ENCODE results near the gene NUDT7. TPM values are rescaled to one million over a fixed set of nuclear protein-coding genes. Genes with fewer than 3 reads are reported as not detected.

Gene NUDT7
- total RNA-seq, 1 donor, result 6.0 TPM

DNA sequence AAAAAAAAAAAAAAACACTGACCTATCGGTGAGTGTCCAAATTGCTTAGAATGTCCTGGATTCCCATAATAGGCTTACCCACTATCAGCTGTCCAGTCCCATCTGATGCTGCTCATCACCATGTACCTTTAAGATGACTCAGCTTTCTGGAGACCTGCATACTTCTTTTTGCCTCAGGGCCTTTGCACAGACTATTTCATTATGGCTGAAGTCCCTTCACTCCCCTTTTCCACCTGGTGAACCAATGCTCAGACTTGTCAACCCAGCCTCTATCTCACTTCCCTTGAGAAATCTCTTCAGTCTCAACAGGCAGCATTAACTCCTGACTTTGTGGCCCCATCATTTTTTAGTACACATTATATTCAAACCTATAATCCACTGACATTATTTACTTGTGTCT, 29.7 kb upstream of the NUDT7 start:
- DNase-seq (ENCODE audit: low read depth), result no peak
- no peak overlapping the region for H3K4me3 ChIP-seq (ENCODE audit: low read depth, low read length)
- TF ChIP-seq, protein P1, sequence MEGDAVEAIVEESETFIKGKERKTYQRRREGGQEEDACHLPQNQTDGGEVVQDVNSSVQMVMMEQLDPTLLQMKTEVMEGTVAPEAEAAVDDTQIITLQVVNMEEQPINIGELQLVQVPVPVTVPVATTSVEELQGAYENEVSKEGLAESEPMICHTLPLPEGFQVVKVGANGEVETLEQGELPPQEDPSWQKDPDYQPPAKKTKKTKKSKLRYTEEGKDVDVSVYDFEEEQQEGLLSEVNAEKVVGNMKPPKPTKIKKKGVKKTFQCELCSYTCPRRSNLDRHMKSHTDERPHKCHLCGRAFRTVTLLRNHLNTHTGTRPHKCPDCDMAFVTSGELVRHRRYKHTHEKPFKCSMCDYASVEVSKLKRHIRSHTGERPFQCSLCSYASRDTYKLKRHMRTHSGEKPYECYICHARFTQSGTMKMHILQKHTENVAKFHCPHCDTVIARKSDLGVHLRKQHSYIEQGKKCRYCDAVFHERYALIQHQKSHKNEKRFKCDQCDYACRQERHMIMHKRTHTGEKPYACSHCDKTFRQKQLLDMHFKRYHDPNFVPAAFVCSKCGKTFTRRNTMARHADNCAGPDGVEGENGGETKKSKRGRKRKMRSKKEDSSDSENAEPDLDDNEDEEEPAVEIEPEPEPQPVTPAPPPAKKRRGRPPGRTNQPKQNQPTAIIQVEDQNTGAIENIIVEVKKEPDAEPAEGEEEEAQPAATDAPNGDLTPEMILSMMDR (IDR thresholded peaks at IDR 0.05; ENCODE audit: insufficient read depth, low read depth, low read length), result no peak

DNA sequence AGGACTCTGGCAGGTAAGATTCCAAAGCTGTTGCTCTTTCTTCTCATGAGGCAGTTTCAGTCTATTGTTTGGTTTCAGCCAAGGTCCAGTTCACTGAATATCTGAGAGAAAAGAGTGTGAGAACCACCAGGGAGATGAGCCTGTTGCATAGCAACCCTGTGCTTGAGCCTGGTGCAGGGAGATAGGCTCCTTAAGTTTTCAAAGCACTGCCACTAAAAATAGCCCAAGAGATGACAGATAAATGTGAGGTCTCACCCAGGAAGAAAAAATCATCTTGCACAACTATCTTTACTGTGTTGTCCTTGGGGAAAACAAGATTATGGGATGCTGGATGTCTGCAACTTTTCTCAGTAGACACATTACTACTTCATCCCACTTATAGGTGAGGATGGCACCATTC, 26.2 kb upstream of the NUDT7 start:
- H3K4me3 ChIP-seq (ENCODE audit: low read depth, low read length), result no peak overlapping the region
- DNase-seq (ENCODE audit: low read depth), result peak; percentile 30
- TF ChIP-seq, protein P1 (IDR thresholded peaks at IDR 0.05; ENCODE audit: insufficient read depth, low read depth, low read length), result no peak

DNA sequence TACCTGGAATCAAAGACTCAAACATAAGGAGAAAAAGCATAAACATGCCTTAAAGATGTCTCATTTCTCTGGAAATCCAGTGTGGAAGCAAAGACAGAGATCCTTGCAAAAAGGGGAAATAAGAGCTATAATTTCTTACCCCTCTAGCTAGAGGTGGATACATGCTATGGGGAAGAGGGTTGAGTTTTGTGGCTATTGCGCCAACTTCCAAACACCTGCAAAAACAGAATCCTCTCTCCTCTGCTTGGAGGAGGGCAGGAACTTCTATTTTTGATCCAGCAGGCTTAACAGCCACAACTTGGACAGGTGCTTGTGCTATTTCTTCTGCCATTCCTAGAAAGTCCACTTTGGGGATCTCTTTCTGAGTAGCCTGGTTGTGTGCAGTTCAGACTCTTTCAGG, 21.5 kb upstream of the NUDT7 start:
- DNase-seq (ENCODE audit: low read depth), result no peak
- no peak overlapping the region for H3K4me3 ChIP-seq (ENCODE audit: low read depth, low read length)
- TF ChIP-seq, protein P1 (IDR thresholded peaks at IDR 0.05; ENCODE audit: insufficient read depth, low read depth, low read length), result no peak

DNA sequence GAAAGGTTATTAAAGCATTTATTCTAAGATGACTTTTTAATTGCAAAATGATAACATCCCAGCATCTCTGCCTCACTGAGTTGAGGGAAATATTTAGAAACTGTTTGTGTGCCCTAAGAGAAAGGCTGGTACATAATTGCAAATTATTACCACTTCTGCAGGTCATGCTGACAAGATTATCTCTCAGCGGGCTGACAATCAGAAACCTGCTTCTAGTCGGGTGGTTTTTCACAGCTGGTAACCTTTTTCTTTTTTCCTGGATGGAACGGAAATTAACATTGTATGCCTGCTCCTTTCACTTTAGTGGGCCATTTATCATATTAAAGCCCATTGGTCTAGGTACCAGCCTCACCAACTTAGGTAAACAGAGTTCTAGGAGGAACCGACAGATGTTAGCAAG, 17.0 kb upstream of the NUDT7 start:
- no peak overlapping the region for H3K4me3 ChIP-seq (ENCODE audit: low read depth, low read length)
- no peak for DNase-seq (ENCODE audit: low read depth)
- TF ChIP-seq, protein P1 (IDR thresholded peaks at IDR 0.05; ENCODE audit: insufficient read depth, low read depth, low read length), result no peak

DNA sequence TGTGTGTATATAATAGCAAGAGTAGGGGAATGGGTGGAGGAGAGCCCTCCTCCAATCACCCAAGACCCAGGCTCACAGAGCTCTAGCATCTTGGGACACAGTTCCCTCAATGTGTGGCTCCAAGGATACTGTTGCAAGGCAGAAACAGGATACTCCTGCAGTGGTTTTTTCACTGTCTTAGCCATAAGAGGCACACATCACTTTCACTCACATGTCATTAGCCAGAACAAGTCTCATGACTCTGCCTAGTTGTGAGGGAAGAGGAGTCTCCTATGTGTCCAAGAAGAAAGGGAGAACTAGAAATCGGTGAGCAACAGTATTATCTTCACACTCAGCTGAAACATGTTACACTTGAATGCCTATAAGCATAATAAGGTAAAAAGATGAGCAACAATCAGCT, 11.1 kb upstream of the NUDT7 start:
- H3K4me3 ChIP-seq (ENCODE audit: low read depth, low read length), result no peak overlapping the region
- DNase-seq (ENCODE audit: low read depth), result no peak
- TF ChIP-seq, protein P1 (IDR thresholded peaks at IDR 0.05; ENCODE audit: insufficient read depth, low read depth, low read length), result no peak

DNA sequence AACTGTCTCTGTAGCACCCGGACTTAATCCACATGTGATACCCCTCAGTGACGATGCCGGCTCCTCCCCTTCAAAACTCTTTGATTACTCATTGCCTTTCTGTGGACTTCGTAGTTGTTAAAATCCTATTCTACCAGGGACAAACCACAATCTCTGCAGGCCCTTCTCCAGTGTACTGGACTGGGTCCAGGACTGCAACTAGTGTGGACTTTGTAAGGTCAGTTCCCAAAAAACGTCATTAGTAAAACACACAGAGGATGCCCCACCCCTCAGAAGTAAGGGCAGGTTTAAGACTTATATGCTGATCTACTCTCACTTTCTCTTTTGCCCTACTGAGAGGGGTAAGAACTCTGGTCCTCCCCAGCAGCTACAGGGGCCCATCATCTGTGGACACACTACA, 10.5 kb upstream of the NUDT7 start:
- no peak overlapping the region for H3K4me3 ChIP-seq (ENCODE audit: low read depth, low read length)
- TF ChIP-seq, protein P1 (IDR thresholded peaks at IDR 0.05; ENCODE audit: insufficient read depth, low read depth, low read length), result no peak
- peak; percentile 47 for DNase-seq (ENCODE audit: low read depth)

DNA sequence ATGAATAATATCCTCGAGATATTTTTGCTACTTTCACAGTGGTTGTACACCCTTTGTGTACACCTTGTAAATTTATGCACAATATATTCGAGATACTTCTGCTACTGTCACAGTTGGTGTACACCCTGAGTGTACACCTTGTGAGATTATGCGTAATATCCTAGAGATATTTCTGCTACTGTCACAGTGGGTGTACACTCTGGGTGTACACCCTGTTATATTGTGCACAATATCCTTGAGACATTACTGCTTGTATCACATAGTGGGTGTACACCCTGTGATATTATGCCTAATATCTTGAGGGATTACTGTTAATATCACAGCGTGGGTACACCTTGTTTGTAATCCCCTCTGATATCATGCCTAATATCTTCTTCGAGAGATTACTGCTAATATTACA, 7.2 kb upstream of the NUDT7 start:
- no peak for DNase-seq (ENCODE audit: low read depth)
- TF ChIP-seq, protein P1 (IDR thresholded peaks at IDR 0.05; ENCODE audit: insufficient read depth, low read depth, low read length), result no peak
- H3K4me3 ChIP-seq (ENCODE audit: low read depth, low read length), result no peak overlapping the region
